ENCODE data around the gene DNAAF1. TPM values are rescaled to one million over a fixed set of nuclear protein-coding genes. Genes with fewer than 3 reads are reported as not detected.
A peak's percentile ranks its signal among the peaks of the same experiment; 100 is the strongest.

Gene DNAAF1
- total and polyA plus RNA-seq, 2 of the 4 experiments (the other 2 are of a cell fraction): 0.05 TPM; not detected in 1

- Histone ChIP-seq H3K9me3 (ENCODE audit: control insufficient read depth, insufficient read depth, low read length) (no peaks in the 10 kb centered on the region), H3K4ac (ENCODE audit: low read depth, low read length) (no peak overlapping the region), H3K27ac (ENCODE audit: insufficient read depth, low read length) (no peak overlapping the region), H2BK15ac (ENCODE audit: low read depth, low read length) (no peak overlapping the region), H3K27me3 (ENCODE audit: control insufficient read depth, insufficient read depth, low read length) (peaks cover 8% of the 10 kb centered on the region; the same call in 1 of the 2 replicates), H2BK20ac (ENCODE audit: low read depth, low read length) (no peak overlapping the region), H3K4me3 (ENCODE audit: insufficient read depth, low read depth, low read length) (no peak overlapping the region), H4K20me1 (ENCODE audit: insufficient read depth, low read length) (peaks cover 16% of the 10 kb centered on the region), H3K56ac (ENCODE audit: extremely low read depth, insufficient read depth, low read length) (no peak overlapping the region), H3K79me1 (ENCODE audit: low read depth in 1 of 2, low read length in 2 of 2) (peaks cover 0 to 12% of the 10 kb centered on the region in 2 experiments; a peak in 2 of 4 replicates), H3K9me1 (ENCODE audit: insufficient read depth, low read length) (peaks cover 12% of the 10 kb centered on the region; the same call in 1 of the 2 replicates), H2AFZ (replicated peaks; ENCODE audit: low read length, poor library complexity) (no peak overlapping the region), H2BK5ac (ENCODE audit: low read depth, low read length, poor library complexity, severe bottlenecking) (no peak overlapping the region), H4K5ac (ENCODE audit: low read depth, low read length) (no peak overlapping the region), H3K4me1 (ENCODE audit: control insufficient read depth, insufficient read depth, low read length) (peaks cover 15% of the 10 kb centered on the region), H3K9ac (ENCODE audit: low read depth, low read length) (no peak overlapping the region), H2AK9ac (replicated peaks; ENCODE audit: low read depth, low read length, poor library complexity) (no peak overlapping the region), H2AK5ac (ENCODE audit: low read depth, low read length) (0 out of 2 replicates have a peak overlapping the region, but pooled peaks have one; percentile 9), H3K23ac (ENCODE audit: low read depth, low read length) (no peak overlapping the region), H4K8ac (ENCODE audit: low read depth in 2 of 2, low read length in 2 of 2) (no peak overlapping the region), H3K4me2 (ENCODE audit: low read depth, low read length) (no peak overlapping the region), H2BK120ac (ENCODE audit: low read depth, low read length) (no peak overlapping the region), H3K18ac (ENCODE audit: low read depth, low read length) (no peak overlapping the region), H3K14ac (replicated peaks; ENCODE audit: low read depth, low read length) (no peak overlapping the region), H3K36me3 (ENCODE audit: control insufficient read depth, insufficient read depth, low read length) (peaks cover 9% of the 10 kb centered on the region), H4K91ac (ENCODE audit: insufficient read depth, low read depth, low read length) (no peak overlapping the region)
- in situ Hi-C loops (cut with MboI; ENCODE audit: low sequenced_read_pairs) (loop anchor here (10.0 kb wide), 1 partner anchor 210 kb away; the partner anchor contains the start of gene NECAB2), dilution Hi-C loops (cut with HindIII; ENCODE audit: low sequenced_read_pairs, unreplicated experiment) (no loop called here), intact Hi-C loops (cut with micrococcal nuclease) (no loop called here)
- 90% methylated on average over 4 of the region's 11 CpGs; no CpG with 5 or more reads in 1 of the 2 experiments for WGBS, 2 experiments (ENCODE audit: extremely low coverage in 2 of 2, insufficient read length in 1 of 2)
- CTCF ChIA-PET: interaction anchor here (1.3 to 3.5 kb wide), 3 partner anchors 13 to 83 kb away, joined by 5 to 24 read pairs (median 14); partner anchors contain the start of gene TAF1C
- no peak for TF ChIP-seq RCOR1 (IDR thresholded peaks at IDR 0.05; ENCODE audit: insufficient replicate concordance, low read length)
- no peak for TF ChIP-seq MXI1 (IDR thresholded peaks at IDR 0.05; ENCODE audit: borderline replicate concordance, low read depth, low read length)
- no peak for TF ChIP-seq CEBPB (IDR thresholded peaks at IDR 0.05; ENCODE audit: low read depth, low read length)
- no peak for TF ChIP-seq CTCF (conservative IDR thresholded peaks at IDR 0.05; ENCODE audit: low read depth, low read length)
- TF ChIP-seq RAD21 (IDR thresholded peaks at IDR 0.05; ENCODE audit: low read length): no peak
- no peak for TF ChIP-seq RFX5 (IDR thresholded peaks at IDR 0.05; ENCODE audit: low read depth, low read length)
- TF ChIP-seq MAFK (IDR thresholded peaks at IDR 0.05; ENCODE audit: low read depth, low read length): no peak
- no peak for TF ChIP-seq MAZ (IDR thresholded peaks at IDR 0.05; ENCODE audit: borderline replicate concordance, low read depth, low read length)
- TF ChIP-seq ELK1 (IDR thresholded peaks at IDR 0.05; ENCODE audit: borderline replicate concordance, low read depth, low read length): no peak
- ATAC-seq (ENCODE audit: low read depth) (no peak), DNase-seq (no peak)
- POLR2A ChIA-PET (ENCODE audit: unreplicated experiment): no interaction called here
- BruUV-seq (replicated peaks): no TSS peak
Observed at GRCh38 chr16:84174396-84174795, 29.3 kb downstream of the DNAAF1 start.
